GM23338 (cell line): ENCODE data around the gene GPR85.

Experiments used
- CREB1 ChIP-seq: fragments of 250-450 bp; sonication (Bioruptor Pico); IDR thresholded peaks from 2 replicates; pipeline ENCODE4 v1.5.0; 2020; ENCODE audit warnings: low read depth, mild to moderate bottlenecking, moderate library complexity
- EZH2 ChIP-seq: fragments of 200-600 bp; sonication (generic); IDR thresholded peaks from one replicate; pipeline ENCODE4 v1.8.0; 2017; ENCODE audit warnings: antibody characterized with exemption, mild to moderate bottlenecking, low read depth; ENCODE audit not compliant: unreplicated experiment
- EZH2phosphoT487 ChIP-seq: fragments of 200-600 bp; sonication (generic); IDR thresholded peaks from one replicate; pipeline ENCODE4 v1.8.1; 2018; ENCODE audit warnings: antibody characterized with exemption; ENCODE audit not compliant: unreplicated experiment
- POLR2AphosphoS5 ChIP-seq: IDR thresholded peaks from 2 replicates; pipeline ENCODE4 v1.6.1; 2016; ENCODE audit warnings: antibody characterized with exemption, low read depth
- TF ChIP-seq, protein P1 (sequence below), 2 experiments: fragments of 200-600 bp in 1 of 2; sonication (generic) in 1 of 2; conservative IDR thresholded peaks; 2 replicates each; pipeline versions ENCODE4 v1.5.1 to v1.6.1; 2016 to 2017; ENCODE audit warnings: antibody characterized with exemption in 2 of 2, low read depth in 2 of 2, mild to moderate bottlenecking in 2 of 2, moderate library complexity in 1 of 2
- TF ChIP-seq, protein P2 (sequence below): IDR thresholded peaks from one replicate; pipeline ENCODE4 v1.6.1; 2018; ENCODE audit warnings: antibody characterized with exemption; ENCODE audit not compliant: unreplicated experiment
- TF ChIP-seq, protein P3 (sequence below): fragments of 250-450 bp; sonication (Bioruptor Pico); IDR thresholded peaks from 2 replicates; pipeline ENCODE4 v1.5.0; 2020; ENCODE audit warnings: mild to moderate bottlenecking, moderate library complexity

DNA sequence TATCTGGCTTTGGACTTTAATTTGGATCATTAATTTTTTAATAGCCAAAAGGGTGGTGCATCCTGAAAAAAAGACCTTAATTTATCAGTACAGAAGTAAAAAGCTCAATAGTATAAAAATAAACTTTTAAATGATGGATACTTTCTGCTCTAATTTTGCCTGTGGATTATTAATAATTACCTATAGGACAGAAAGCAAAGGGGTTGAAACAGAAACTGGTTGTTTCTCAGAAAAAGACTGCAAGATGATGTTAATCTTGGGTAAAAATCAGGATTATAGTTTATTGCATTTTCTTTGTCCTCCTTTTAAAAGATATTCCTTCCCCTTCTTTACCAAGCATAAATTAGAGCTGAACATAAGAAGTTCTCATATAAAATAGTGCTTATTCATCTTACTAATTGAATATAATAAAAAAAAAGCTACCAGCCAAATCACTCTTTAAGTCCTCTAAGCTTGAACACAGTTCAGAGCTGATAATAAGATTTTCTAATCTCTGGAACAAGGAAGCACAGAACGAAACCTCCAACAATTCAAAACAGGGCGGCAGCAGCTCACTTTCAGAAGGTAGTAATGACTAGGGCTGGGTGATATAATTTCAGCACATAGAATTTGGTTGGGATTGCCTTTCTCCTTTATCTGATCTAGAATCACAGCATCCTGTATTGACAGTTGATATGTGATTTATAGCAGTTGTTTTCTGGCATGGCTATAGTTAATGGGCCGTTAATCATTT, 8.1 kb upstream of the GPR85 start:
- no peak for TF ChIP-seq CREB1 (CRISPR knock-in tag)
- TF ChIP-seq POLR2AphosphoS5, result no peak
- TF ChIP-seq, protein P1, sequence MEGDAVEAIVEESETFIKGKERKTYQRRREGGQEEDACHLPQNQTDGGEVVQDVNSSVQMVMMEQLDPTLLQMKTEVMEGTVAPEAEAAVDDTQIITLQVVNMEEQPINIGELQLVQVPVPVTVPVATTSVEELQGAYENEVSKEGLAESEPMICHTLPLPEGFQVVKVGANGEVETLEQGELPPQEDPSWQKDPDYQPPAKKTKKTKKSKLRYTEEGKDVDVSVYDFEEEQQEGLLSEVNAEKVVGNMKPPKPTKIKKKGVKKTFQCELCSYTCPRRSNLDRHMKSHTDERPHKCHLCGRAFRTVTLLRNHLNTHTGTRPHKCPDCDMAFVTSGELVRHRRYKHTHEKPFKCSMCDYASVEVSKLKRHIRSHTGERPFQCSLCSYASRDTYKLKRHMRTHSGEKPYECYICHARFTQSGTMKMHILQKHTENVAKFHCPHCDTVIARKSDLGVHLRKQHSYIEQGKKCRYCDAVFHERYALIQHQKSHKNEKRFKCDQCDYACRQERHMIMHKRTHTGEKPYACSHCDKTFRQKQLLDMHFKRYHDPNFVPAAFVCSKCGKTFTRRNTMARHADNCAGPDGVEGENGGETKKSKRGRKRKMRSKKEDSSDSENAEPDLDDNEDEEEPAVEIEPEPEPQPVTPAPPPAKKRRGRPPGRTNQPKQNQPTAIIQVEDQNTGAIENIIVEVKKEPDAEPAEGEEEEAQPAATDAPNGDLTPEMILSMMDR (conservative IDR thresholded peaks at IDR 0.05; ENCODE audit: low read depth in 2 of 2), result no peak
- TF ChIP-seq EZH2, result no peak
- TF ChIP-seq EZH2phosphoT487, result no peak
- TF ChIP-seq, protein P2, sequence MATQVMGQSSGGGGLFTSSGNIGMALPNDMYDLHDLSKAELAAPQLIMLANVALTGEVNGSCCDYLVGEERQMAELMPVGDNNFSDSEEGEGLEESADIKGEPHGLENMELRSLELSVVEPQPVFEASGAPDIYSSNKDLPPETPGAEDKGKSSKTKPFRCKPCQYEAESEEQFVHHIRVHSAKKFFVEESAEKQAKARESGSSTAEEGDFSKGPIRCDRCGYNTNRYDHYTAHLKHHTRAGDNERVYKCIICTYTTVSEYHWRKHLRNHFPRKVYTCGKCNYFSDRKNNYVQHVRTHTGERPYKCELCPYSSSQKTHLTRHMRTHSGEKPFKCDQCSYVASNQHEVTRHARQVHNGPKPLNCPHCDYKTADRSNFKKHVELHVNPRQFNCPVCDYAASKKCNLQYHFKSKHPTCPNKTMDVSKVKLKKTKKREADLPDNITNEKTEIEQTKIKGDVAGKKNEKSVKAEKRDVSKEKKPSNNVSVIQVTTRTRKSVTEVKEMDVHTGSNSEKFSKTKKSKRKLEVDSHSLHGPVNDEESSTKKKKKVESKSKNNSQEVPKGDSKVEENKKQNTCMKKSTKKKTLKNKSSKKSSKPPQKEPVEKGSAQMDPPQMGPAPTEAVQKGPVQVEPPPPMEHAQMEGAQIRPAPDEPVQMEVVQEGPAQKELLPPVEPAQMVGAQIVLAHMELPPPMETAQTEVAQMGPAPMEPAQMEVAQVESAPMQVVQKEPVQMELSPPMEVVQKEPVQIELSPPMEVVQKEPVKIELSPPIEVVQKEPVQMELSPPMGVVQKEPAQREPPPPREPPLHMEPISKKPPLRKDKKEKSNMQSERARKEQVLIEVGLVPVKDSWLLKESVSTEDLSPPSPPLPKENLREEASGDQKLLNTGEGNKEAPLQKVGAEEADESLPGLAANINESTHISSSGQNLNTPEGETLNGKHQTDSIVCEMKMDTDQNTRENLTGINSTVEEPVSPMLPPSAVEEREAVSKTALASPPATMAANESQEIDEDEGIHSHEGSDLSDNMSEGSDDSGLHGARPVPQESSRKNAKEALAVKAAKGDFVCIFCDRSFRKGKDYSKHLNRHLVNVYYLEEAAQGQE, result no peak
- TF ChIP-seq, protein P3, sequence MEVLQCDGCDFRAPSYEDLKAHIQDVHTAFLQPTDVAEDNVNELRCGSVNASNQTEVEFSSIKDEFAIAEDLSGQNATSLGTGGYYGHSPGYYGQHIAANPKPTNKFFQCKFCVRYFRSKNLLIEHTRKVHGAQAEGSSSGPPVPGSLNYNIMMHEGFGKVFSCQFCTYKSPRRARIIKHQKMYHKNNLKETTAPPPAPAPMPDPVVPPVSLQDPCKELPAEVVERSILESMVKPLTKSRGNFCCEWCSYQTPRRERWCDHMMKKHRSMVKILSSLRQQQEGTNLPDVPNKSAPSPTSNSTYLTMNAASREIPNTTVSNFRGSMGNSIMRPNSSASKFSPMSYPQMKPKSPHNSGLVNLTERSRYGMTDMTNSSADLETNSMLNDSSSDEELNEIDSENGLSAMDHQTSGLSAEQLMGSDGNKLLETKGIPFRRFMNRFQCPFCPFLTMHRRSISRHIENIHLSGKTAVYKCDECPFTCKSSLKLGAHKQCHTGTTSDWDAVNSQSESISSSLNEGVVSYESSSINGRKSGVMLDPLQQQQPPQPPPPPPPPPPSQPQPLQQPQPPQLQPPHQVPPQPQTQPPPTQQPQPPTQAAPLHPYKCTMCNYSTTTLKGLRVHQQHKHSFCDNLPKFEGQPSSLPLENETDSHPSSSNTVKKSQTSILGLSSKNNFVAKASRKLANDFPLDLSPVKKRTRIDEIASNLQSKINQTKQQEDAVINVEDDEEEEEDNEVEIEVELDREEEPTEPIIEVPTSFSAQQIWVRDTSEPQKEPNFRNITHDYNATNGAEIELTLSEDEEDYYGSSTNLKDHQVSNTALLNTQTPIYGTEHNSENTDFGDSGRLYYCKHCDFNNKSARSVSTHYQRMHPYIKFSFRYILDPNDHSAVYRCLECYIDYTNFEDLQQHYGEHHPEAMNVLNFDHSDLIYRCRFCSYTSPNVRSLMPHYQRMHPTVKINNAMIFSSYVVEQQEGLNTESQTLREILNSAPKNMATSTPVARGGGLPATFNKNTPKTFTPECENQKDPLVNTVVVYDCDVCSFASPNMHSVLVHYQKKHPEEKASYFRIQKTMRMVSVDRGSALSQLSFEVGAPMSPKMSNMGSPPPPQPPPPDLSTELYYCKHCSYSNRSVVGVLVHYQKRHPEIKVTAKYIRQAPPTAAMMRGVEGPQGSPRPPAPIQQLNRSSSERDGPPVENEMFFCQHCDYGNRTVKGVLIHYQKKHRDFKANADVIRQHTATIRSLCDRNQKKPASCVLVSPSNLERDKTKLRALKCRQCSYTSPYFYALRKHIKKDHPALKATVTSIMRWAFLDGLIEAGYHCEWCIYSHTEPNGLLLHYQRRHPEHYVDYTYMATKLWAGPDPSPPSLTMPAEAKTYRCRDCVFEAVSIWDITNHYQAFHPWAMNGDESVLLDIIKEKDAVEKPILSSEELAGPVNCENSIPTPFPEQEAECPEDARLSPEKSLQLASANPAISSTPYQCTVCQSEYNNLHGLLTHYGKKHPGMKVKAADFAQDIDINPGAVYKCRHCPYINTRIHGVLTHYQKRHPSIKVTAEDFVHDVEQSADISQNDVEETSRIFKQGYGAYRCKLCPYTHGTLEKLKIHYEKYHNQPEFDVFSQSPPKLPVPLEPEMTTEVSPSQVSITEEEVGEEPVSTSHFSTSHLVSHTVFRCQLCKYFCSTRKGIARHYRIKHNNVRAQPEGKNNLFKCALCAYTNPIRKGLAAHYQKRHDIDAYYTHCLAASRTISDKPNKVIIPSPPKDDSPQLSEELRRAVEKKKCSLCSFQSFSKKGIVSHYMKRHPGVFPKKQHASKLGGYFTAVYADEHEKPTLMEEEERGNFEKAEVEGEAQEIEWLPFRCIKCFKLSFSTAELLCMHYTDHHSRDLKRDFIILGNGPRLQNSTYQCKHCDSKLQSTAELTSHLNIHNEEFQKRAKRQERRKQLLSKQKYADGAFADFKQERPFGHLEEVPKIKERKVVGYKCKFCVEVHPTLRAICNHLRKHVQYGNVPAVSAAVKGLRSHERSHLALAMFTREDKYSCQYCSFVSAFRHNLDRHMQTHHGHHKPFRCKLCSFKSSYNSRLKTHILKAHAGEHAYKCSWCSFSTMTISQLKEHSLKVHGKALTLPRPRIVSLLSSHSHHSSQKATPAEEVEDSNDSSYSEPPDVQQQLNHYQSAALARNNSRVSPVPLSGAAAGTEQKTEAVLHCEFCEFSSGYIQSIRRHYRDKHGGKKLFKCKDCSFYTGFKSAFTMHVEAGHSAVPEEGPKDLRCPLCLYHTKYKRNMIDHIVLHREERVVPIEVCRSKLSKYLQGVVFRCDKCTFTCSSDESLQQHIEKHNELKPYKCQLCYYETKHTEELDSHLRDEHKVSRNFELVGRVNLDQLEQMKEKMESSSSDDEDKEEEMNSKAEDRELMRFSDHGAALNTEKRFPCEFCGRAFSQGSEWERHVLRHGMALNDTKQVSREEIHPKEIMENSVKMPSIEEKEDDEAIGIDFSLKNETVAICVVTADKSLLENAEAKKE (CRISPR knock-in tag), result no peak
